HG03135 (cell line): Measurements from ENCODE around the gene PPFIBP1.
"Not testable (repeated sequence)": the region's sequence is repeated elsewhere in the genome, so short reads cannot be mapped to it uniquely, and the experiment has no call there.

Source experiments
- ATAC-seq: cut with Tn5 transposase; IDR thresholded peaks from one replicate; pipeline ENCODE4 v1.9.1; 2021; ENCODE audit warnings: mild to moderate bottlenecking, moderate library complexity; ENCODE audit not compliant: unreplicated experiment

PPFIBP1 gene

GRCh38 chr12:27541031-27541719, 17.2 kb downstream of the PPFIBP1 start:
- no peak for ATAC-seq

- ATAC-seq = no peak
Observed at GRCh38 chr12:27542628-27543027, 18.6 kb downstream of the PPFIBP1 start.

- not testable (repeated sequence) for ATAC-seq
Observed at GRCh38 chr12:27544858-27545257, 20.9 kb downstream of the PPFIBP1 start.

- ATAC-seq = no peak
Observed at GRCh38 chr12:27545665-27546064, 21.7 kb downstream of the PPFIBP1 start.

- no peak for ATAC-seq
Observed at GRCh38 chr12:27547592-27547991, 23.6 kb downstream of the PPFIBP1 start.

GRCh38 chr12:27548301-27549199, 24.5 kb downstream of the PPFIBP1 start:
- no peak for ATAC-seq

GRCh38 chr12:27549236-27549800, 25.3 kb downstream of the PPFIBP1 start:
- ATAC-seq = no peak

GRCh38 chr12:27549801-27550652, 26.0 kb downstream of the PPFIBP1 start:
- ATAC-seq = no peak

GRCh38 chr12:27550653-27550975, 26.6 kb downstream of the PPFIBP1 start:
- ATAC-seq = no peak

- no peak for ATAC-seq
Observed at GRCh38 chr12:27551172-27551840, 27.3 kb downstream of the PPFIBP1 start.

GRCh38 chr12:27552235-27552634, 28.2 kb downstream of the PPFIBP1 start:
- ATAC-seq = no peak

- ATAC-seq = no peak
Observed at GRCh38 chr12:27552886-27553560, 29.0 kb downstream of the PPFIBP1 start.

GRCh38 chr12:27553941-27554340, 29.9 kb downstream of the PPFIBP1 start:
- no peak for ATAC-seq

GRCh38 chr12:27554421-27555186, 30.6 kb downstream of the PPFIBP1 start:
- ATAC-seq = no peak

GRCh38 chr12:27555361-27555760, 31.4 kb downstream of the PPFIBP1 start:
- ATAC-seq = no peak

GRCh38 chr12:27555925-27556778, 32.1 kb downstream of the PPFIBP1 start:
- ATAC-seq = no peak

GRCh38 chr12:27560126-27560525, 36.1 kb downstream of the PPFIBP1 start:
- no peak for ATAC-seq
